K562 (cell line): ENCODE measurements around the gene RPL10A. TPM values are rescaled to one million over a fixed set of nuclear protein-coding genes. Genes with fewer than 3 reads are reported as not detected.
A peak's percentile ranks its signal among the peaks of the same experiment; 100 is the strongest.

Experiments
- CTBP1 ChIP-seq: fragments of 450-650 bp; IDR thresholded peaks from 2 replicates; pipeline ENCODE4 v1.6.1; 2016; ENCODE audit warnings: borderline replicate concordance
- HCFC1 ChIP-seq: IDR thresholded peaks from 2 replicates; pipeline ENCODE4 v1.6.1; 2012; ENCODE audit warnings: low read depth, low read length, improper control_type of control experiment
- HNRNPL ChIP-seq: fragments of 200-400 bp; formaldehyde crosslinking; IDR thresholded peaks from 2 replicates; pipeline ENCODE4 v1.6.1; 2017; ENCODE audit warnings: low read depth, mild to moderate bottlenecking, low read length
- NFATC3 ChIP-seq: fragments of 450-650 bp; IDR thresholded peaks from 2 replicates; pipeline ENCODE4 v1.6.1; 2017; ENCODE audit warnings: mild to moderate bottlenecking
- NFYB ChIP-seq: IDR thresholded peaks from 2 replicates; pipeline ENCODE4 v1.6.1; 2011; ENCODE audit warnings: mild to moderate bottlenecking, moderate library complexity; ENCODE audit not compliant: insufficient read length; ENCODE audit errors: extremely low read depth
- POU5F1 ChIP-seq: fragments of 150-350 bp; IDR thresholded peaks from 2 replicates; pipeline ENCODE4 v1.6.1; 2014; ENCODE audit warnings: borderline replicate concordance, low read length, low read depth, mild to moderate bottlenecking; ENCODE audit not compliant: partially characterized antibody
- RAD51 ChIP-seq: fragments of 450-650 bp; IDR thresholded peaks from 2 replicates; pipeline ENCODE4 v1.7.1; 2016; ENCODE audit warnings: low read depth, mild to moderate bottlenecking, borderline replicate concordance
- SUPT5H ChIP-seq: fragments of 450-650 bp; IDR thresholded peaks from 2 replicates; pipeline ENCODE4 v1.6.1; 2016
- ZNF134 ChIP-seq: fragments of 250-450 bp; sonication (Bioruptor Pico); conservative IDR thresholded peaks from 2 replicates; pipeline ENCODE4 v1.4.0; 2020
- ZNF347 ChIP-seq: fragments of 450-650 bp; formaldehyde crosslinking; IDR thresholded peaks from 2 replicates; pipeline ENCODE4 v1.4.0; 2020; ENCODE audit warnings: low read depth, mild to moderate bottlenecking, moderate library complexity
- ZNF778 ChIP-seq: fragments of 450-650 bp; formaldehyde crosslinking; IDR thresholded peaks from 2 replicates; pipeline ENCODE4 v1.4.0; 2020; ENCODE audit warnings: mild to moderate bottlenecking, moderate library complexity
- polyA plus RNA-seq, 8 experiments: library from polyadenylated mRNA; depleted of rRNA in 4 of 8; stranded (reverse) in 5 of 8; unstranded in 3 of 8; fragments of >200 nt; fragmentation: Nextera tagmentation in 2 of 8; fragmentation: Illumina TruSeq in 1 of 8; extraction: Ambion mirVana in 2 of 8; extraction: Trizol in 1 of 8; gene quantifications; 2 replicates each; pipeline versions ENCODE4 v1.2.1 to v1.2.3, GENCODE V29; 2011 to 2014; ENCODE audit warnings: inconsistent platforms in 1 of 8, missing spikeins in 1 of 8
- total RNA-seq, 7 experiments: library from RNA; depleted of rRNA in 6 of 7; stranded (reverse); fragments of >200 nt in 6 of 7; fragmentation: Illumina TruSeq in 2 of 7; extraction: Trizol in 2 of 7; gene quantifications; 2 replicates each; pipeline versions ENCODE4 v1.2.1 to v1.2.3, GENCODE V29; 2011 to 2021; ENCODE audit warnings: low replicate concordance in 1 of 7
- TF ChIP-seq, protein P1 (sequence below), 2 experiments: fragments of 450-650 bp; formaldehyde crosslinking in 1 of 2; IDR thresholded peaks; 2 replicates each; pipeline versions ENCODE4 v1.4.0 to v1.6.1; 2014 to 2020; ENCODE audit warnings: mild to moderate bottlenecking in 2 of 2, borderline replicate concordance in 1 of 2, low read depth in 1 of 2
- TF ChIP-seq, protein P2 (sequence below), 2 experiments: fragments of 450-650 bp; IDR thresholded peaks; 2 replicates each; pipeline ENCODE4 v1.6.1; 2016
- TF ChIP-seq, protein P3 (sequence below): fragments of 250-450 bp; sonication (Bioruptor Pico); IDR thresholded peaks from 2 replicates; pipeline ENCODE4 v1.5.0; 2021; ENCODE audit warnings: mild to moderate bottlenecking, moderate library complexity

RPL10A gene
- total and polyA plus RNA-seq, 9 of the 15 experiments (the other 6 are each of a cell fraction or from before 2014, with no cell fraction given), result 1,589 to 3,237 (median 2,116) TPM

DNA sequence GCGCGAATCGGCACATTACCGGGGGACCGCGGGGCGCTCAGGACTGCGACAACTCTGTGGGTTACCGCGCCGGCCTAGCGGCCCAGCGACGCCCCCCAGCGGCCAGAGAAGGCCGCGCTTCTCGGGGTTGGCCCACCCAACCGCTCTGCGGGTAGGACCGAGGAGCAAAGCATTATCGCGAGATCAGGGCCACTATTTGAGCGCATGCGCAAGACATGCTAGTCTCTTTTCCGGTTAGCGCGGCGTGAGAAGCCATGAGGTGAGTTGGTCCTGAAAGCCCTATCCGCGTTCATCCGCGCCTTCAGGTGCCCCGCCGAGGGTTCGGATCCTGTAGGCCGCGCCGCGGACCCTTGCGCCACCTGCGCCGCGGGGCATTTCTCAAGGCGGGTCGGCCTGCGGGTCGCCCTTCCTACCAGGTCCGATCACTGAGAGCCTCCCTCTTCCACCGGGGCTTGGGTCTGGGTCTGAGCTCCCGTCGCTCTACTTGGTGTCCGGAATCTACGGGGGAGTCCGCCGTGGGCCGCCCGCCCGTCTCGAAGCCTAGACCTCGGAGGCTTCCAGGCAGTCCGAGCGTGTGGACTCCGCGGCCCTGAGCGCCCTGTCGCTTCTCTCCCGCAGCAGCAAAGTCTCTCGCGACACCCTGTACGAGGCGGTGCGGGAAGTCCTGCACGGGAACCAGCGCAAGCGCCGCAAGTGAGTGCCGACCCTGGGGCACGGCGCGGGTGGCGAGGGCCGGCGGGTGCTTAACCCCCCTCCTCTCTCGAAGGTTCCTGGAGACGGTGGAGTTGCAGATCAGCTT is at the start of gene RPL10A (continued):
- TF ChIP-seq, protein P1, sequence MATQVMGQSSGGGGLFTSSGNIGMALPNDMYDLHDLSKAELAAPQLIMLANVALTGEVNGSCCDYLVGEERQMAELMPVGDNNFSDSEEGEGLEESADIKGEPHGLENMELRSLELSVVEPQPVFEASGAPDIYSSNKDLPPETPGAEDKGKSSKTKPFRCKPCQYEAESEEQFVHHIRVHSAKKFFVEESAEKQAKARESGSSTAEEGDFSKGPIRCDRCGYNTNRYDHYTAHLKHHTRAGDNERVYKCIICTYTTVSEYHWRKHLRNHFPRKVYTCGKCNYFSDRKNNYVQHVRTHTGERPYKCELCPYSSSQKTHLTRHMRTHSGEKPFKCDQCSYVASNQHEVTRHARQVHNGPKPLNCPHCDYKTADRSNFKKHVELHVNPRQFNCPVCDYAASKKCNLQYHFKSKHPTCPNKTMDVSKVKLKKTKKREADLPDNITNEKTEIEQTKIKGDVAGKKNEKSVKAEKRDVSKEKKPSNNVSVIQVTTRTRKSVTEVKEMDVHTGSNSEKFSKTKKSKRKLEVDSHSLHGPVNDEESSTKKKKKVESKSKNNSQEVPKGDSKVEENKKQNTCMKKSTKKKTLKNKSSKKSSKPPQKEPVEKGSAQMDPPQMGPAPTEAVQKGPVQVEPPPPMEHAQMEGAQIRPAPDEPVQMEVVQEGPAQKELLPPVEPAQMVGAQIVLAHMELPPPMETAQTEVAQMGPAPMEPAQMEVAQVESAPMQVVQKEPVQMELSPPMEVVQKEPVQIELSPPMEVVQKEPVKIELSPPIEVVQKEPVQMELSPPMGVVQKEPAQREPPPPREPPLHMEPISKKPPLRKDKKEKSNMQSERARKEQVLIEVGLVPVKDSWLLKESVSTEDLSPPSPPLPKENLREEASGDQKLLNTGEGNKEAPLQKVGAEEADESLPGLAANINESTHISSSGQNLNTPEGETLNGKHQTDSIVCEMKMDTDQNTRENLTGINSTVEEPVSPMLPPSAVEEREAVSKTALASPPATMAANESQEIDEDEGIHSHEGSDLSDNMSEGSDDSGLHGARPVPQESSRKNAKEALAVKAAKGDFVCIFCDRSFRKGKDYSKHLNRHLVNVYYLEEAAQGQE (IDR thresholded peaks at IDR 0.05; ENCODE audit: borderline replicate concordance), result peak; percentile 79; the same call in 1 of the 2 replicates
- TF ChIP-seq, protein P1 (CRISPR knock-in tag; IDR thresholded peaks at IDR 0.05; ENCODE audit: low read depth), result peak; percentile 31; the same call in 1 of the 2 replicates
- TF ChIP-seq HNRNPL (peak; percentile 87), POU5F1 (no peak), NFATC3 (no peak), SUPT5H (peak; percentile 100), CTBP1 (peak; percentile 69), HCFC1 (peak; percentile 40; the same call in 1 of the 2 replicates), RAD51 (no peak), ZNF778 (no peak), ZNF347 (CRISPR knock-in tag) (no peak; the same call in 1 of the 2 replicates), NFYB (no peak), ZNF134 (CRISPR knock-in tag) (no peak)
- TF ChIP-seq, protein P2, sequence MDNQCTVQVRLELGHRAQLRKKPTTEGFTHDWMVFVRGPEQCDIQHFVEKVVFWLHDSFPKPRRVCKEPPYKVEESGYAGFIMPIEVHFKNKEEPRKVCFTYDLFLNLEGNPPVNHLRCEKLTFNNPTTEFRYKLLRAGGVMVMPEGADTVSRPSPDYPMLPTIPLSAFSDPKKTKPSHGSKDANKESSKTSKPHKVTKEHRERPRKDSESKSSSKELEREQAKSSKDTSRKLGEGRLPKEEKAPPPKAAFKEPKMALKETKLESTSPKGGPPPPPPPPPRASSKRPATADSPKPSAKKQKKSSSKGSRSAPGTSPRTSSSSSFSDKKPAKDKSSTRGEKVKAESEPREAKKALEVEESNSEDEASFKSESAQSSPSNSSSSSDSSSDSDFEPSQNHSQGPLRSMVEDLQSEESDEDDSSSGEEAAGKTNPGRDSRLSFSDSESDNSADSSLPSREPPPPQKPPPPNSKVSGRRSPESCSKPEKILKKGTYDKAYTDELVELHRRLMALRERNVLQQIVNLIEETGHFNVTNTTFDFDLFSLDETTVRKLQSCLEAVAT (IDR thresholded peaks at IDR 0.05), result peak; percentile 48 to 72; a peak in 3 of 4 replicates
- TF ChIP-seq, protein P3, sequence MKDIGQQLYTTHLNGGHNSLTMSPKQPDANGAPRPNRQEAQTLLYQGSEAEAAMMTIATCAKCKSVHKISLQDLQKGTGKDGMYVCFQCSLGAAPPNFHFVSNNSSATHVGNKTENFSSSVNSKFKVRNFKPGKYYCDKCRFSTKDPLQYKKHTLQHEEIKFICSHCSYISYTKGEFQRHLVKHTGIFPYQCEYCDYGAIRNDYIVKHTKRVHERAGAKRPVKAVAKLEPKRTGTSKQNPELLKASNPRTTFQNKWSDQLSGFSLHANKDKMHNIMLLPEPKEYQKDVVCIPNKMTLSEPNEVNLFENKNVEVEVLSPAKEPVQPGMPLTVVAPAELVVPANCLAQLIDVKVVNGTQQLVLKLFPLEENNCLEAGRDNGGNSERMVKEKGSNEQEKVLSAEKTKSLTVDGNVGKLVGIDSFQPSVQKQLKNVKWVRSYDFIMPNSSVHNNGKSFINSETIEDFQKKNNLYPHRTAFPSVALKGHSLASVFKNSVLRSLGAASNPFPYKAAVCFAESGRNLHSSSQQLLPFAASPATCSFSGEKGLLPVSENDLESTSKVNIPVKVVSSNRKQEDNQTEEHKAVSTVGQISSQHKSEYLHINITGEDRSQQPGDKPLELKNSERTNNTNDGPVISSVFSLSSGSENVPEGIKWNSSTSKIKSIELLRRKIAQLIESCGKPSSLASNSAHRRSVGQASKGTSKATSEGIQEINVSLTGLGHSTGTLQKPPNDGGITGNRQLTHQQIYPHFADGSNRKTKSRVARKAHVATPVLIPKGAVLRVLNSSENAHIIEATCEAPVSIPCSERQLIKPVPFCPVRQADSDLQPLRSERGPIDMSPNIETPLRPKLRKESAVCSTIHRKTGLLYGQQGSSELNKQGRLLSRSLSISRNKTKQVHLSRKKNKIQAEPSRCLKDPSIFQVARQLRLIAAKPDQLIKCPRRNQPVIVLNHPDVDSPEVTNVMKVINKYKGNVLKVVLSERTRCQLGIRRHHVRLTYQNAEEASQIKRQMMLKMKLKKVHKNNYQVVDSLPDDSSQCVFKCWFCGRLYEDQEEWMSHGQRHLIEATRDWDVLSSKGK (CRISPR knock-in tag), result no peak
